K562 (cell line): Measurements from ENCODE around the gene CYP24A1. TPM values are rescaled to one million over a fixed set of nuclear protein-coding genes. Genes with fewer than 3 reads are reported as not detected.

Experiments used
- ATAC-seq: fragments of 200-7000 bp; cut with Tn5 transposase; 3 replicates; pipeline ENCODE4 v1.9.1; 2020; ENCODE audit warnings: moderate library complexity
- BruUV-seq: library from RNA; stranded (reverse); fragments of 400-500 nt; replicated peaks from 2 replicates; lab custom pipeline; 2021; lab: Mats Ljungman, UMichigan
- CTCF ChIA-PET: fragments of 300-600 bp; formaldehyde crosslinking; extraction: SDS; loops from one replicate; lab custom pipeline; 2021; ENCODE audit warnings: low intra/inter-chr PET ratio; lab: Yijun Ruan, JAX
- POLR2A ChIA-PET: fragments of 300-600, 350-650 bp; sonication (Branson Sonifier 250); formaldehyde crosslinking; extraction: SDS; loops from one replicate; lab custom pipeline; 2021; ENCODE audit warnings: antibody characterized with exemption, inconsistent platforms; lab: Yijun Ruan, JAX
- DNase-seq, 4 experiments: peaks; one replicate each; pipeline versions ENCODE4 v3.0.0 to v3.0.0-alpha.2; 2011 to 2018; ENCODE audit warnings: low spot score in 3 of 4, mixed read lengths in 3 of 4; ENCODE audit errors: extremely low read depth in 1 of 4
- FAIRE-seq: peaks from 2 replicates; lab custom pipeline; 2011; peaks lifted over from hg19 to GRCh38; lab: Jason Lieb, UNC
- H2AFZ ChIP-seq: 2 replicates; pipeline ENCODE4 v1.6.0; 2011; ENCODE audit warnings: low read depth, low read length, control low read depth, inconsistent platforms
- H3K27ac ChIP-seq: fragments of 200-600 bp; 3 replicates; pipeline ENCODE4 v1.8.0; 2011; ENCODE audit warnings: low read depth, mild to moderate bottlenecking, control low read depth, inconsistent platforms, low read length, moderate library complexity, mixed read lengths; ENCODE audit errors: extremely low read depth
- H3K27me3 ChIP-seq, 2 experiments: fragments of 300-600 bp in 1 of 2; 2 replicates in 1 of 2; 3 replicates in 1 of 2; pipeline versions ENCODE4 v1.6.0 to v1.8.0; 2011; ENCODE audit warnings: inconsistent platforms in 2 of 2, low read length in 2 of 2, mild to moderate bottlenecking in 1 of 2, mixed read lengths in 1 of 2, moderate library complexity in 1 of 2; ENCODE audit not compliant: control insufficient read depth in 2 of 2, insufficient read depth in 2 of 2
- H3K36me3 ChIP-seq: fragments of 300-600 bp; 3 replicates; pipeline ENCODE4 v1.8.0; 2011; ENCODE audit warnings: mild to moderate bottlenecking, low read length, inconsistent platforms; ENCODE audit not compliant: control insufficient read depth, insufficient read depth
- H3K4me1 ChIP-seq, 2 experiments: fragments of 200-600 bp in 1 of 2; replicated peaks in 1 of 2; 2 replicates in 1 of 2; 3 replicates in 1 of 2; pipeline versions ENCODE4 v1.5.1 to v1.8.0; 2011; ENCODE audit warnings: inconsistent platforms in 2 of 2, low read length in 2 of 2, mild to moderate bottlenecking in 1 of 2, mixed read lengths in 1 of 2, moderate library complexity in 1 of 2; ENCODE audit not compliant: control insufficient read depth in 2 of 2, insufficient read depth in 2 of 2
- H3K4me2 ChIP-seq: 2 replicates; pipeline ENCODE4 v1.6.1; 2011; ENCODE audit warnings: low read length, control low read depth, inconsistent platforms, mixed read lengths; ENCODE audit not compliant: insufficient read depth
- H3K4me3 ChIP-seq: fragments of 200-600 bp; sonication (generic), shearing (Covaris generic); 2 replicates; pipeline ENCODE4 v1.5.1; 2016; ENCODE audit warnings: control low read depth, inconsistent platforms
- H3K79me2 ChIP-seq: fragments of 200-600 bp; 3 replicates; pipeline ENCODE4 v1.8.0; 2011; ENCODE audit warnings: low read length, inconsistent platforms; ENCODE audit not compliant: control insufficient read depth, insufficient read depth
- H3K9ac ChIP-seq, 2 experiments: 2 replicates each; pipeline versions ENCODE4 v1.6.0 to v1.6.1; 2011; ENCODE audit warnings: low read depth in 2 of 2, low read length in 2 of 2, control low read depth in 1 of 2, inconsistent platforms in 1 of 2, mild to moderate bottlenecking in 1 of 2, mixed read lengths in 1 of 2; ENCODE audit not compliant: insufficient read depth in 1 of 2
- H3K9me1 ChIP-seq: one replicate; pipeline ENCODE4 v1.6.0; 2011; ENCODE audit warnings: inconsistent platforms, mild to moderate bottlenecking, low read length, moderate library complexity; ENCODE audit not compliant: control insufficient read depth, insufficient read depth
- H3K9me3 ChIP-seq: replicated peaks from 2 replicates; pipeline ENCODE4 v1.5.1; 2011; ENCODE audit warnings: low read depth, low read length, inconsistent platforms; ENCODE audit not compliant: control insufficient read depth, insufficient read depth
- H4K20me1 ChIP-seq: replicated peaks from 2 replicates; pipeline ENCODE4 v1.6.1; 2011; ENCODE audit warnings: low read length, inconsistent platforms, mixed read lengths; ENCODE audit not compliant: control insufficient read depth, insufficient read depth
- CAMTA2 ChIP-seq: fragments of 250-450 bp; sonication (Bioruptor Pico); conservative IDR thresholded peaks from 2 replicates; pipeline ENCODE4 v1.5.1; 2022
- CHAMP1 ChIP-seq: fragments of 450-650 bp; IDR thresholded peaks from 2 replicates; pipeline ENCODE4 v1.6.1; 2016; ENCODE audit warnings: mild to moderate bottlenecking
- E2F1 ChIP-seq: sonication (generic); formaldehyde crosslinking; IDR thresholded peaks from 2 replicates; pipeline ENCODE4 v1.8.1; 2023; ENCODE audit warnings: mild to moderate bottlenecking, missing genetic modification reagents, moderate library complexity
- HIVEP1 ChIP-seq: fragments of 250-450 bp; sonication (Bioruptor Pico); IDR thresholded peaks from 2 replicates; pipeline ENCODE4 v1.4.0; 2020; ENCODE audit warnings: mild to moderate bottlenecking
- SMARCA5 ChIP-seq: fragments of 450-650 bp; IDR thresholded peaks from 2 replicates; pipeline ENCODE4 v1.6.1; 2016
- ZBTB11 ChIP-seq, 3 experiments: fragments of 200-800 bp in 1 of 3; fragments of 250-450 bp in 1 of 3; fragments of 450-650 bp in 1 of 3; sonication (Bioruptor Pico) in 1 of 3; sonication (Bioruptor generic) in 1 of 3; formaldehyde crosslinking in 1 of 3; IDR thresholded peaks; 2 replicates each; pipeline versions ENCODE4 v1.6.1 to v1.8.0; 2016 to 2022; ENCODE audit warnings: mild to moderate bottlenecking in 2 of 3, missing genetic modification characterization in 2 of 3, missing compliant biosample characterization in 1 of 3, moderate library complexity in 1 of 3
- ZBTB43 ChIP-seq: sonication (generic); formaldehyde crosslinking; IDR thresholded peaks from 2 replicates; pipeline ENCODE4 v1.8.0; 2023; ENCODE audit warnings: mild to moderate bottlenecking, missing genetic modification reagents
- WGBS: fragments of 100-300 bp; shearing (Covaris generic); methylation state at CpG from one replicate; pipeline ENCODE4 v1.1.6; 2016; ENCODE audit warnings: low coverage, mixed read lengths; ENCODE audit not compliant: insufficient coverage; ENCODE audit errors: missing lambda C conversion rate; 5-methylcytosine and 5-hydroxymethylcytosine counted together
- in situ Hi-C: fragments of 300-500 bp; cut with MboI; formaldehyde crosslinking; loops from 4 replicates; pipeline ENCODE4 v1.15.0; 2018; ENCODE audit warnings: inconsistent platforms, mixed read lengths
- intact Hi-C: fragments of 100-400 bp; cut with micrococcal nuclease; formaldehyde crosslinking; loops from 2 replicates; pipeline ENCODE4 v1.14.2; 2022
- polyA plus RNA-seq, 8 experiments: library from polyadenylated mRNA; depleted of rRNA in 4 of 8; stranded (reverse) in 5 of 8; unstranded in 3 of 8; fragments of >200 nt; fragmentation: Nextera tagmentation in 2 of 8; fragmentation: Illumina TruSeq in 1 of 8; extraction: Ambion mirVana in 2 of 8; extraction: Trizol in 1 of 8; gene quantifications; 2 replicates each; pipeline versions ENCODE4 v1.2.1 to v1.2.3, GENCODE V29; 2011 to 2014; ENCODE audit warnings: inconsistent platforms in 1 of 8, missing spikeins in 1 of 8
- total RNA-seq, 7 experiments: library from RNA; depleted of rRNA in 6 of 7; stranded (reverse); fragments of >200 nt in 6 of 7; fragmentation: Illumina TruSeq in 2 of 7; extraction: Trizol in 2 of 7; gene quantifications; 2 replicates each; pipeline versions ENCODE4 v1.2.1 to v1.2.3, GENCODE V29; 2011 to 2021; ENCODE audit warnings: low replicate concordance in 1 of 7

CYP24A1 gene
- total and polyA plus RNA-seq, 9 of the 15 experiments (the other 6 are each of a cell fraction or from before 2014, with no cell fraction given), result 0.04 TPM; not detected in 8

GRCh38 chr20:54170026-54170471, 3.7 kb downstream of the CYP24A1 start:
- Histone ChIP-seq H4K20me1 (no peaks in the 10 kb centered on the region), H3K79me2 (no peaks in the 10 kb centered on the region), H3K27me3 (peaks cover 50 to 55% of the 10 kb centered on the region in 2 experiments), H3K4me2 (no peak overlapping the region), H3K9ac (no peak overlapping the region), H3K9me3 (no peaks in the 10 kb centered on the region), H2AFZ (no peak overlapping the region), H3K9me1 (no peaks in the 10 kb centered on the region), H3K4me1 (peaks cover 0 to 13% of the 10 kb centered on the region in 2 experiments; a peak in 2 of 5 replicates), H3K27ac (no peak overlapping the region), H3K36me3 (no peaks in the 10 kb centered on the region), H3K4me3 (no peak overlapping the region)
- intact Hi-C loops (no loop called here), in situ Hi-C loops (no loop called here)
- CTCF ChIA-PET, result no interaction called here
- no TSS peak for BruUV-seq
- FAIRE-seq, result no peak
- POLR2A ChIA-PET, result no interaction called here
- ATAC-seq, result no peak
- TF ChIP-seq ZBTB43 (CRISPR knock-in tag) (no peak), HIVEP1 (CRISPR knock-in tag) (no peak), ZBTB11 (CRISPR knock-in tag; IDR thresholded peaks at IDR 0.05) (peak in 1 of 3 experiments; percentile 78; a peak in 2 of 6 replicates), SMARCA5 (no peak), CHAMP1 (no peak), CAMTA2 (CRISPR knock-in tag) (no peak), E2F1 (CRISPR knock-in tag) (no peak)
- TF ChIP-seq, all 486 proteins: peak for 1
- WGBS, result 3% methylated on average over 4 of the region's 4 CpGs
- DNase-seq, result no peak
